K562 (cell line): ENCODE results near the gene AHCYL2. TPM values are rescaled to one million over a fixed set of nuclear protein-coding genes. Genes with fewer than 3 reads are reported as not detected.

Source experiments
- CEBPB ChIP-seq: fragments of 450-650 bp; IDR thresholded peaks from 2 replicates; pipeline ENCODE4 v1.6.1; 2016; ENCODE audit warnings: missing genetic modification characterization, missing compliant biosample characterization
- CREB5 ChIP-seq: fragments of 250-450 bp; sonication (Bioruptor Pico); IDR thresholded peaks from 2 replicates; pipeline ENCODE4 v1.5.0; 2020; ENCODE audit warnings: mild to moderate bottlenecking
- CTBP1 ChIP-seq: fragments of 450-650 bp; IDR thresholded peaks from 2 replicates; pipeline ENCODE4 v1.6.1; 2016; ENCODE audit warnings: borderline replicate concordance
- DNMT1 ChIP-seq: fragments of 450-650 bp; IDR thresholded peaks from 2 replicates; pipeline ENCODE4 v1.6.1; 2016; ENCODE audit warnings: antibody characterized with exemption, mild to moderate bottlenecking
- ELK1 ChIP-seq: sonication (generic); formaldehyde crosslinking; IDR thresholded peaks from 2 replicates; pipeline ENCODE4 v1.8.1; 2022; ENCODE audit warnings: missing genetic modification reagents
- EP400 ChIP-seq: fragments of 450-650 bp; IDR thresholded peaks from 2 replicates; pipeline ENCODE4 v1.6.1; 2017; ENCODE audit warnings: antibody characterized with exemption, mild to moderate bottlenecking, moderate library complexity
- ETV1 ChIP-seq: fragments of 450-650 bp; conservative IDR thresholded peaks from 2 replicates; pipeline ENCODE4 v1.6.1; 2016; ENCODE audit warnings: missing genetic modification characterization, control low read depth, low read depth, missing compliant biosample characterization
- ETV5 ChIP-seq: sonication (generic); formaldehyde crosslinking; IDR thresholded peaks from 2 replicates; pipeline ENCODE4 v1.4.0; 2020; ENCODE audit warnings: low read depth, mild to moderate bottlenecking, missing genetic modification reagents
- FUS ChIP-seq: fragments of 200-400 bp; formaldehyde crosslinking; optimal IDR thresholded peaks from 2 replicates; pipeline ENCODE3; 2017; ENCODE audit warnings: low read depth, low read length
- GATAD2A ChIP-seq: fragments of 450-650 bp; IDR thresholded peaks from 2 replicates; pipeline ENCODE4 v1.6.1; 2017
- GTF2F1 ChIP-seq: IDR thresholded peaks from 2 replicates; pipeline ENCODE4 v1.6.1; 2011; ENCODE audit warnings: low read depth, low read length, improper control_type of control experiment
- HMGN3 ChIP-seq: IDR thresholded peaks from 2 replicates; pipeline ENCODE4 v1.6.1; 2011; ENCODE audit warnings: borderline replicate concordance, low read depth, mild to moderate bottlenecking, mixed read lengths, low read length; ENCODE audit not compliant: insufficient read length; ENCODE audit errors: extremely low read depth
- L3MBTL2 ChIP-seq: fragments of 450-650 bp; IDR thresholded peaks from 2 replicates; pipeline ENCODE4 v1.6.1; 2016; ENCODE audit warnings: mild to moderate bottlenecking, moderate library complexity
- NFIC ChIP-seq: fragments of 450-650 bp; IDR thresholded peaks from 2 replicates; pipeline ENCODE4 v1.6.1; 2017; ENCODE audit warnings: mild to moderate bottlenecking, inconsistent platforms
- NR2C2 ChIP-seq, 2 experiments: fragments of 200-800 bp in 1 of 2; sonication (Bioruptor generic) in 1 of 2; sonication (generic) in 1 of 2; formaldehyde crosslinking in 1 of 2; IDR thresholded peaks; 2 replicates each; pipeline versions ENCODE4 v1.6.1 to v1.8.0; 2016 to 2022; ENCODE audit warnings: mild to moderate bottlenecking in 1 of 2, missing compliant biosample characterization in 1 of 2, missing genetic modification characterization in 1 of 2, missing genetic modification reagents in 1 of 2
- NR2F6 ChIP-seq: fragments of 450-650 bp; formaldehyde crosslinking; IDR thresholded peaks from 2 replicates; pipeline ENCODE4 v1.4.0; 2020; ENCODE audit warnings: mild to moderate bottlenecking
- SMAD4 ChIP-seq: fragments of 250-450 bp; sonication (Bioruptor Pico); conservative IDR thresholded peaks from 2 replicates; pipeline ENCODE4 v1.8.0; 2021; ENCODE audit warnings: inconsistent platforms, mild to moderate bottlenecking, moderate library complexity
- SMC3 ChIP-seq: conservative IDR thresholded peaks from 2 replicates; pipeline ENCODE4 v1.6.1; 2011; ENCODE audit warnings: low read depth, low read length, improper control_type of control experiment; ENCODE audit not compliant: insufficient read depth
- SRSF1 ChIP-seq: fragments of 200-400 bp; formaldehyde crosslinking; IDR thresholded peaks from 2 replicates; pipeline ENCODE4 v1.6.1; 2017; ENCODE audit warnings: mild to moderate bottlenecking, low read depth, low read length, moderate library complexity
- TAF1 ChIP-seq: IDR thresholded peaks from 2 replicates; pipeline ENCODE4 v1.6.1; 2011; ENCODE audit warnings: mild to moderate bottlenecking, low read length, moderate library complexity; ENCODE audit not compliant: insufficient read depth, control insufficient read depth, severe bottlenecking; ENCODE audit errors: extremely low read depth
- TAF9B ChIP-seq: fragments of 450-650 bp; IDR thresholded peaks from 2 replicates; pipeline ENCODE4 v1.6.1; 2018; ENCODE audit warnings: mild to moderate bottlenecking; ENCODE audit not compliant: partially characterized antibody
- TBP ChIP-seq: optimal IDR thresholded peaks from 2 replicates; pipeline ENCODE3; 2011; ENCODE audit warnings: low read depth, low read length, improper control_type of control experiment
- TEAD4 ChIP-seq, 2 experiments: sonication (generic) in 1 of 2; formaldehyde crosslinking in 1 of 2; IDR thresholded peaks; 2 replicates each; pipeline versions ENCODE4 v1.6.1 to v1.8.0; 2012 to 2022; ENCODE audit warnings: borderline replicate concordance in 1 of 2, inconsistent platforms in 1 of 2, low read length in 1 of 2, mild to moderate bottlenecking in 1 of 2, missing genetic modification reagents in 1 of 2
- U2AF1 ChIP-seq: fragments of 200-400 bp; formaldehyde crosslinking; optimal IDR thresholded peaks from 2 replicates; pipeline ENCODE3; 2017; ENCODE audit warnings: mild to moderate bottlenecking, low read depth, low read length, moderate library complexity
- ZC3H11A ChIP-seq: IDR thresholded peaks from 2 replicates; pipeline ENCODE4 v1.6.1; 2012; ENCODE audit warnings: low read depth, low read length, improper control_type of control experiment
- ZKSCAN3 ChIP-seq: fragments of 250-450 bp; sonication (Bioruptor Pico); IDR thresholded peaks from 2 replicates; pipeline ENCODE4 v1.4.0; 2020
- polyA plus RNA-seq, 8 experiments: library from polyadenylated mRNA; depleted of rRNA in 4 of 8; stranded (reverse) in 5 of 8; unstranded in 3 of 8; fragments of >200 nt; fragmentation: Nextera tagmentation in 2 of 8; fragmentation: Illumina TruSeq in 1 of 8; extraction: Ambion mirVana in 2 of 8; extraction: Trizol in 1 of 8; gene quantifications; 2 replicates each; pipeline versions ENCODE4 v1.2.1 to v1.2.3, GENCODE V29; 2011 to 2014; ENCODE audit warnings: inconsistent platforms in 1 of 8, missing spikeins in 1 of 8
- total RNA-seq, 7 experiments: library from RNA; depleted of rRNA in 6 of 7; stranded (reverse); fragments of >200 nt in 6 of 7; fragmentation: Illumina TruSeq in 2 of 7; extraction: Trizol in 2 of 7; gene quantifications; 2 replicates each; pipeline versions ENCODE4 v1.2.1 to v1.2.3, GENCODE V29; 2011 to 2021; ENCODE audit warnings: low replicate concordance in 1 of 7
- TF ChIP-seq, protein P1 (sequence below): fragments of 250-450 bp; sonication (Bioruptor Pico); IDR thresholded peaks from 2 replicates; pipeline ENCODE4 v1.8.0; 2021; ENCODE audit warnings: moderate library complexity, mild to moderate bottlenecking, inconsistent platforms

The AHCYL2 gene
- total and polyA plus RNA-seq, 9 of the 15 experiments (the other 6 are each of a cell fraction or from before 2014, with no cell fraction given) = 0.93 to 10.5 (median 5.2) TPM

DNA sequence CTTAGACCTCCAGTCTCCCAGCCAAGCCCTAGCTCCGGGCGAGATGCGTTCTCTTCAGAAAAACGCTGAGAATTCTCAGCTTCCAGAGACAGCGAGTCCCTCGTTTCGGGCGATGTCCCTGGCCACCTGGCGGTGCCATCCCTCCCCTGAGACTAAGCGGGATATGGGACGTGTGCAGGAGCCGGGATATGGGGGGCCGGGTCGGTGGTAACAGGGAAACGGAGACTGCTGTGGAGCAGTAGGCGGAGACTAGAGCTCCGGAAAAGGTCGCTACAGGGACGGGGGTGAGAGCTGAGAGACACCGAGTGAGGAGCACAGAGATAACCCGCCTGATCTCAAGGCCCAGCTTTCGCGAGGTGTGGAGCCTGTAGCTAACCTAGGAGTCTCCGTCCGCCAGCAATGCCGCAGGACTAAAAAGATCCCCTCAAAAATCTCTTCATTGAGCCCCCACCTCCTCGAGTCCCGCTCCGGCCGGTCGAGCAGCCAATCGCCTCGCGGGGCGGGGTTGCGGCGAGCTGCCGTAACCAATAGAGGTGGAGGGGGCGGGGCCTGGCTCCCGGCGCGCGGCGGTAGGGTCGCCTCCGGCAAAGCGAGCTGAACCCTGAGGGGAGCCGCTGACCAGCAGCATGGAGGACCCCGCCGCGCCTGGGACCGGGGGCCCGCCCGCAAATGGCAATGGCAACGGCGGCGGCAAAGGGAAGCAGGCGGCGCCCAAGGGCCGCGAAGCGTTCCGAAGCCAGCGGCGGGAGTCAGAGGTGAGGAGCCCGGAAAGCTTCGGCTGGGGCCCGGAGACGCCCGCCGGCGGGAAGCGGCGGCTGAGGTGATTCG, 209.2 kb downstream of the AHCYL2 start, which contains the start of gene STRIP2 (continued):
- no peak for TF ChIP-seq CREB5 (CRISPR knock-in tag)
- peak; percentile 42 for TF ChIP-seq NFIC
- TF ChIP-seq ZKSCAN3 (CRISPR knock-in tag) = no peak
- no peak; the same call in 1 of the 2 replicates for TF ChIP-seq TEAD4 (IDR thresholded peaks at IDR 0.05; ENCODE audit: low read length)
- TF ChIP-seq TEAD4 (CRISPR knock-in tag; IDR thresholded peaks at IDR 0.05; ENCODE audit: borderline replicate concordance) = no peak
- TF ChIP-seq HMGN3 = peak; percentile 95
- peak; percentile 13; the same call in 1 of the 2 replicates for TF ChIP-seq EP400
- TF ChIP-seq DNMT1 = no peak
- TF ChIP-seq SMAD4 = peak; percentile 64
- TF ChIP-seq ZC3H11A = no peak
- peak; percentile 56 for TF ChIP-seq FUS
- peak; percentile 67 for TF ChIP-seq ETV5 (CRISPR knock-in tag)
- TF ChIP-seq NR2F6 (CRISPR knock-in tag) = no peak; the same call in 1 of the 2 replicates
- TF ChIP-seq TAF9B = peak; percentile 95
- no peak; the same call in none of the 2 replicates for TF ChIP-seq CTBP1
- peak; percentile 92 for TF ChIP-seq GATAD2A
- peak; percentile 99 for TF ChIP-seq TAF1
- TF ChIP-seq SRSF1 = no peak
- TF ChIP-seq SMC3 = no peak
- no peak; the same call in 1 of the 2 replicates for TF ChIP-seq NR2C2 (CRISPR knock-in tag; IDR thresholded peaks at IDR 0.05)
- TF ChIP-seq NR2C2 (tag; IDR thresholded peaks at IDR 0.05) = peak; percentile 71
- no peak for TF ChIP-seq CEBPB (tag)
- no peak for TF ChIP-seq ELK1 (CRISPR knock-in tag)
- TF ChIP-seq ETV1 = peak; percentile 61; the same call in 1 of the 2 replicates
- peak; percentile 94 for TF ChIP-seq TBP
- peak; percentile 84 for TF ChIP-seq L3MBTL2
- TF ChIP-seq GTF2F1 = no peak
- TF ChIP-seq U2AF1 = peak; percentile 98
- TF ChIP-seq, protein P1, sequence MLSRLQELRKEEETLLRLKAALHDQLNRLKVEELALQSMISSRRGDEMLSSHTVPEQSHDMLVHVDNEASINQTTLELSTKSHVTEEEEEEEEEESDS (CRISPR knock-in tag) = no peak
